GM20000 (cell line): ENCODE measurements around the gene RHOB.

Experiments
- DNase-seq: peaks from one replicate; pipeline ENCODE4 v3.0.0; 2012; ENCODE audit warnings: low spot score
- CTCF ChIP-seq: IDR thresholded peaks from 2 replicates; pipeline ENCODE4 v1.5.1; 2012; ENCODE audit warnings: mild to moderate bottlenecking, control low read depth; ENCODE audit errors: extremely low read depth, missing control alignments

RHOB gene

GRCh38 chr2:20443276-20443920 is 3.5 kb upstream of the RHOB start:
- TF ChIP-seq CTCF = no peak
- peak; percentile 47 for DNase-seq

GRCh38 chr2:20444101-20444992 is 2.5 kb upstream of the RHOB start:
- no peak for DNase-seq
- TF ChIP-seq CTCF = no peak

- no peak for DNase-seq
Measured at GRCh38 chr2:20444993-20445910, 1.6 kb upstream of the RHOB start.

GRCh38 chr2:20446255-20446916 is 488 bp upstream of the RHOB start:
- no peak for DNase-seq
- no peak for TF ChIP-seq CTCF

More at GRCh38 chr2:20444993-20445910, 1.6 kb upstream of the RHOB start:
- no peak for TF ChIP-seq CTCF

GRCh38 chr2:20447437-20448245 is 767 bp downstream of the RHOB start:
- no peak for TF ChIP-seq CTCF
- peak; percentile 66 for DNase-seq

- no peak for TF ChIP-seq CTCF
- no peak for DNase-seq
Measured at GRCh38 chr2:20448246-20448976, 1.5 kb downstream of the RHOB start.
